GM12891 (cell line): Measurements from ENCODE around the gene OAS2.
A peak's percentile ranks its signal among the peaks of the same experiment; 100 is the strongest.

ENCODE experiments used
- POLR2A ChIP-seq: IDR thresholded peaks from 2 replicates; pipeline ENCODE4 v1.6.1; 2011; ENCODE audit warnings: low read depth, low read length, control low read depth
- POLR2AphosphoS5 ChIP-seq: IDR thresholded peaks from 2 replicates; pipeline ENCODE4 v1.6.1; 2011; ENCODE audit warnings: low read depth, low read length, control low read depth
- SPI1 ChIP-seq: IDR thresholded peaks from 2 replicates; pipeline ENCODE4 v1.6.1; 2011; ENCODE audit warnings: low read depth, low read length, control low read depth
- TAF1 ChIP-seq: IDR thresholded peaks from 2 replicates; pipeline ENCODE4 v1.6.1; 2011; ENCODE audit warnings: low read depth, low read length, control low read depth

DNA sequence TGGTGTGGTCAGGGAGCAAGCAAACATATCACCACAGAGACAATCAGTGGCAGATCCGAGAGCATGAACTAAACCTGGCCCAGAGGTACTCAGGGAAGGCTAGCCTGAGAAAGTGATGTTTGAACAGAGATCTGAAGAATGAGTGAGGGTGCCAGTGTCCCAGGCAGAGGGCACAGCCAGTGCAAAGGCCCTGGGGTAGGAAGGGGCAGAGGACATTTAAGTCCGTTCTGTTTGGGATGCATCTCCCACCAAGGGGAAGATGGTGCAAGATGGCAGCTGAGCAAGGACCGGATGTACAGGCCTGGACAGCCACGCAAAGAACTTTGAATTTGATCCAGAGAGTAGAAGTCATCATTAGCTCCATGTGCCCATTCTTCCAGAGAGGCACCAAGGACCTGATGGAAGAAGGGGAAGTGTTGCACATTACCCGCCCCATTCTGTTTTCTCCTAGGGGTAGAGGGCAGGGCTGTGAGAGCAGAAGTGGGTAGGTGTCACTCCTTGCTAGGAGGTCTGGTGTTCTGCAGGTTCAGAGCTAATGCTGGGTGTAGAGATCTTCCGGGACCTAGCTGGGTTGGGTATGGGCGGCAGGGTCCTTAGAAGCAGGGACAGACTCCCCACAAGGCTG, 82.1 kb downstream of the OAS2 start:
- no peak for TF ChIP-seq POLR2A
- no peak for TF ChIP-seq POLR2AphosphoS5
- TF ChIP-seq TAF1: no peak
- 0 out of 2 replicates have a peak, but pooled peaks have one; percentile 25 for TF ChIP-seq SPI1
